Measurements from ENCODE around the gene DGAT2. TPM values are rescaled to one million over a fixed set of nuclear protein-coding genes. Genes with fewer than 3 reads are reported as not detected.
A peak's percentile ranks its signal among the peaks of the same experiment; 100 is the strongest.

Gene DGAT2
- total RNA-seq, 1 donor from 2014 or later: 0.93 TPM

DNA sequence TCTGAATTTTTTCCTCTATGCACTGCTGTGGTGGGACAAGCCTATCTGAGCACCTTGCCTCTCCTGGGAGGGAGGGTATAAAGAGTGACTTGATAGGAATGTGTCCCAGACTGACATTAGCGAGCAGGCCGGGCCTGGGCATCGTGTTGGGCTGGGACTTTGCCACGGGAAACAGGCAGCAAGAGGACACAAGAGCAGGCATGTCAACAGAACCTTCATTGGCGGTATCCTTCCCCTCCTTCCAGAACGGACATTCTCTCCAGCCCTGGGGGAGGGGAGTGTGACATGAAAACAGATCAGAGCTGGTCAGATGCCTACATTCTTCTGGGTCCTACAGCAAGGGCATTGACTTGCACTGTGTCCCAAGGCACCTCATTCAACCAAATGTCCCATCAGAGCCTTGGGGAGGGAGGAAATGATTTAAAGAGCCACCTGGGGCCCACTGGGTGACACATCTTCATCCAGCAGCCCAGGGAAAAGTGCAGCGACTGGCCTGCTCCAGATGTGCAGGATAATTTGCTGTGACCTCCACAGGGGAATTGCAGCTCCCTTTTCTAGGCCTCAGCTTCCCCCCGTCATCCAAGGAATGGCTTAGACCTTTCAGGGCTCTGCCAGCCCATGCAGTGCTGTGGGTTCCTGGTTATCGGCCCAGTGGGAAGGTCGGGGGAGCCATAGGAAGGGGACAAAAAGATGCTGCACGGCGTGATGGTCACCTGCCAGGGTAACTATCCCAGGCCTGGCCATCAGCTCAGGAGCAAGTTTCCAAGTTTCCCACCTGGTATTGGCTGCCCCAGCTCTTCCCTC lies 24.6 kb downstream of the DGAT2 start:
- TF ChIP-seq, protein P1, sequence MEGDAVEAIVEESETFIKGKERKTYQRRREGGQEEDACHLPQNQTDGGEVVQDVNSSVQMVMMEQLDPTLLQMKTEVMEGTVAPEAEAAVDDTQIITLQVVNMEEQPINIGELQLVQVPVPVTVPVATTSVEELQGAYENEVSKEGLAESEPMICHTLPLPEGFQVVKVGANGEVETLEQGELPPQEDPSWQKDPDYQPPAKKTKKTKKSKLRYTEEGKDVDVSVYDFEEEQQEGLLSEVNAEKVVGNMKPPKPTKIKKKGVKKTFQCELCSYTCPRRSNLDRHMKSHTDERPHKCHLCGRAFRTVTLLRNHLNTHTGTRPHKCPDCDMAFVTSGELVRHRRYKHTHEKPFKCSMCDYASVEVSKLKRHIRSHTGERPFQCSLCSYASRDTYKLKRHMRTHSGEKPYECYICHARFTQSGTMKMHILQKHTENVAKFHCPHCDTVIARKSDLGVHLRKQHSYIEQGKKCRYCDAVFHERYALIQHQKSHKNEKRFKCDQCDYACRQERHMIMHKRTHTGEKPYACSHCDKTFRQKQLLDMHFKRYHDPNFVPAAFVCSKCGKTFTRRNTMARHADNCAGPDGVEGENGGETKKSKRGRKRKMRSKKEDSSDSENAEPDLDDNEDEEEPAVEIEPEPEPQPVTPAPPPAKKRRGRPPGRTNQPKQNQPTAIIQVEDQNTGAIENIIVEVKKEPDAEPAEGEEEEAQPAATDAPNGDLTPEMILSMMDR (conservative IDR thresholded peaks at IDR 0.05): no peak
- no peak overlapping the region for H3K27ac Mint-ChIP-seq (ENCODE audit: unreplicated experiment)
- no peaks in the 10 kb centered on the region for H3K27me3 Mint-ChIP-seq (ENCODE audit: low read depth)
- H3K9me3 Mint-ChIP-seq: no peaks in the 10 kb centered on the region
- H3K4me1 Mint-ChIP-seq: no peaks in the 10 kb centered on the region
- no peak overlapping the region for H3K4me3 Mint-ChIP-seq
- no peaks in the 10 kb centered on the region for H3K36me3 Mint-ChIP-seq (ENCODE audit: low read depth)
- no peak for DNase-seq (ENCODE audit: low read depth, low spot score)

DNA sequence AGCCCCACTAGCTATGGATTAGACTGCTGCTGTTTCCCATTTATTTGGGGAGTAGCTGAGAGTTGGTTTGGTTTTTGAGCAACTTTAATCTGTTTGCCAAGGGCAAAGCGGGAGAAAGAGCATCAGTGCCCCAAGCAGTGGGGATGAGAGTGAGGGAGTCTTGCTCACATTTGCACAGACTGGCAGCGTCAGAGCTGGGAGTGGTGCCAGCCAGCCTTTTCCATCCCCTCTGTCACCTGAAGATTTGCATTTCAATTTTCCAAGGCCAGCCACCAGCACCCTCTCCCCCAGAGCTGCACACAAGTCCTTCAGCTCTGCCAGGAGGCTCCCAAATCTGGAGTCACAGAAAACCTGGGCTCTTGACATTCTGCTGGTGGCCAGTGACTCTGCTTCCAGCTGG lies 25.4 kb downstream of the DGAT2 start:
- H3K4me3 Mint-ChIP-seq: no peak overlapping the region
- TF ChIP-seq, protein P1 (conservative IDR thresholded peaks at IDR 0.05): no peak
- no peak overlapping the region for H3K27ac Mint-ChIP-seq (ENCODE audit: unreplicated experiment)
- H3K36me3 Mint-ChIP-seq (ENCODE audit: low read depth): no peaks in the 10 kb centered on the region
- no peak for DNase-seq (ENCODE audit: low read depth, low spot score)
- no peaks in the 10 kb centered on the region for H3K4me1 Mint-ChIP-seq
- H3K27me3 Mint-ChIP-seq (ENCODE audit: low read depth): no peaks in the 10 kb centered on the region
- H3K9me3 Mint-ChIP-seq: no peaks in the 10 kb centered on the region

DNA sequence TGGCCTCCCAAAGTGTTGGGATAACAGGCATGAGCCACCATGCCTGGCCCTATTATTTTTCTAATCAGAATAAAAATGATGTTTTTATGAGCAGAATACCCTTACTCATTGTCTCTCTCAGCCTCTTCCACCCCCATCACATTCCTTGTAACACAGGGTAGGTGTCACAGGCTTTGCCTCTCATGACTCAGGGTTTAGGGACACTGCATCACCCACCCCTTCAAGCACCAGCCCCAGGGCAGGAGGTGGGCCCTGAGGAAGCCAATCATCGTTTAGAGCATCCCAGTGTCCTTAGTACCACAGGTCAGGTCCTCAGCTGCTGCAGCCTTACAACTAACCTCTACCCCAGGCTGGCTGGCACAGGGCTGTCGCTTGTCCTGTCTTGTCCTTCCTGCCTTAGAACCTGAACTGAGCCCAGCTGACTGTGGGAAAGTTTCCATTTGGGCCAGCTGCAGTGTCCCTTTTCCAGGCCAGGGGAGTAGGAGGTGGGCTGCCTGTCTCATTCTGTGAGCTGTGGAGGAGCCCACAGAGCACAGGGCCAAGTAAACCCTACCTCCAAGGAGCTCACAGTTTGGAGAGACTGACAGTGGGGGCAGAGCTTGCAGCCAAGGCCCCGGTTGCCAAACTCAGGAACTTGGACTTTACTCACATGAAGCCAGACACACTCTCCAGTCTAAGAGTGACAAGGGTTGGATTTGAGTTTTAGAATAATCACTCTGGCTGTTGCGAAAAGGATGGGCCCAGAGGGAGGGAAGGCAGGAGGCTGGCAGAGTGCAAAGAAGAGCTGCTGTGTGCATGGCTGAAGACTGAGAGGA lies 26.9 kb downstream of the DGAT2 start:
- Mint-ChIP-seq H3K27ac (ENCODE audit: unreplicated experiment) (peak overlapping the region; percentile 88), H3K9me3 (no peaks in the 10 kb centered on the region), H3K27me3 (ENCODE audit: low read depth) (no peaks in the 10 kb centered on the region), H3K36me3 (ENCODE audit: low read depth) (no peaks in the 10 kb centered on the region), H3K4me1 (peaks cover under 1% of the 10 kb centered on the region), H3K4me3 (no peak overlapping the region)
- TF ChIP-seq, protein P1 (conservative IDR thresholded peaks at IDR 0.05): no peak
- DNase-seq (ENCODE audit: low read depth, low spot score): no peak

DNA sequence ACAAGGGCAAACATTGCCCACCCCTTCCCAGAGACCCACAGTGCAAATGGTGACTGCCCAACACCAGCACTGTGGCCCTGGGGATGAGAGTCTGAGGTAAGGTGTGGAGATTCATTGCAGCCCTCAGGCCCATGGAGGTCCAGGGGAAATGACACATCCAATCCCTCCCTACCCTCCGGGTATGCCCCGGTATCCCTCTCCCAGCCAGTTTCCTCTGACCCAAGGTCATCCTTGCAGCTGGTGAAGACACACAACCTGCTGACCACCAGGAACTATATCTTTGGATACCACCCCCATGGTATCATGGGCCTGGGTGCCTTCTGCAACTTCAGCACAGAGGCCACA lies 27.5 kb downstream of the DGAT2 start:
- no peak for DNase-seq (ENCODE audit: low read depth, low spot score)
- Mint-ChIP-seq H3K4me1 (peaks cover 4% of the 10 kb centered on the region), H3K27ac (ENCODE audit: unreplicated experiment) (no peak overlapping the region), H3K4me3 (no peak overlapping the region), H3K27me3 (ENCODE audit: low read depth) (no peaks in the 10 kb centered on the region), H3K36me3 (ENCODE audit: low read depth) (no peaks in the 10 kb centered on the region), H3K9me3 (no peaks in the 10 kb centered on the region)
- TF ChIP-seq, protein P1 (conservative IDR thresholded peaks at IDR 0.05): no peak

DNA sequence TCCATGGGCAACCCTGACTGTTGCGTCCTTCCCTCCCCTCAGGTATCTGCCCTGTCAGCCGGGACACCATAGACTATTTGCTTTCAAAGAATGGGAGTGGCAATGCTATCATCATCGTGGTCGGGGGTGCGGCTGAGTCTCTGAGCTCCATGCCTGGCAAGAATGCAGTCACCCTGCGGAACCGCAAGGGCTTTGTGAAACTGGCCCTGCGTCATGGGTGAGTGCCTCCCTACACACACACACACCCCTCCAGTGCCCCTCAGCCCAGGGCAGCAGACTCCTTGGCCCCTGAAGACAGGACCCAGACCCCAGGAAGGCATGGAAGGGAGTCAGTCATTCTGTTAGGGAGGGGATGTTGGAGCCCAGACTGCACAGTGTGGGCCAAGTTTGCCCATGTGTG lies 28.5 kb downstream of the DGAT2 start:
- Mint-ChIP-seq H3K9me3 (no peaks in the 10 kb centered on the region), H3K4me1 (peaks cover 4% of the 10 kb centered on the region), H3K4me3 (no peak overlapping the region), H3K36me3 (ENCODE audit: low read depth) (no peaks in the 10 kb centered on the region), H3K27me3 (ENCODE audit: low read depth) (no peaks in the 10 kb centered on the region), H3K27ac (ENCODE audit: unreplicated experiment) (no peak overlapping the region)
- TF ChIP-seq, protein P1 (conservative IDR thresholded peaks at IDR 0.05): no peak
- DNase-seq (ENCODE audit: low read depth, low spot score): no peak

Data from neural crest cell (in vitro differentiated cells).